Measurements from ENCODE around the gene MAB21L4.

- no peak for TF ChIP-seq CTCF (IDR thresholded peaks at IDR 0.05)
- TF ChIP-seq POLR2A (IDR thresholded peaks at IDR 0.05): no peak
- TF ChIP-seq EP300 (IDR thresholded peaks at IDR 0.05): no peak
Measured at GRCh38 chr2:240926516-240927389, 30.8 kb upstream of the MAB21L4 start.
